GM12873 (cell line): ENCODE results near the gene MCL1.

Experiments
- CTCF ChIP-seq: IDR thresholded peaks from 2 replicates; pipeline ENCODE4 v1.5.1; 2012; ENCODE audit warnings: low read depth, mild to moderate bottlenecking, moderate library complexity, low read length, control low read depth; ENCODE audit not compliant: insufficient read depth; ENCODE audit errors: missing control alignments

The MCL1 gene

GRCh38 chr1:150546294-150546937 lies 33.0 kb downstream of the MCL1 start:
- TF ChIP-seq CTCF, result no peak

GRCh38 chr1:150545486-150546032 lies 33.9 kb downstream of the MCL1 start:
- no peak for TF ChIP-seq CTCF

- no peak for TF ChIP-seq CTCF
These were observed 35.2 kb downstream of the MCL1 start for GRCh38 chr1:150544204-150544603.

GRCh38 chr1:150543500-150544143 lies 35.8 kb downstream of the MCL1 start:
- no peak for TF ChIP-seq CTCF

GRCh38 chr1:150537732-150538684 lies 41.4 kb downstream of the MCL1 start:
- TF ChIP-seq CTCF, result no peak

GRCh38 chr1:150536836-150537731 lies 42.3 kb downstream of the MCL1 start:
- no peak for TF ChIP-seq CTCF
